GM18505 (cell line): ENCODE results near the gene RAB26.

ENCODE experiments used
- ATAC-seq: cut with Tn5 transposase; IDR thresholded peaks from one replicate; pipeline ENCODE4 v1.9.1; 2021; ENCODE audit not compliant: unreplicated experiment
- POLR2A ChIP-seq: IDR thresholded peaks from 4 replicates; pipeline ENCODE4 v1.6.1; 2011; ENCODE audit warnings: borderline replicate concordance; ENCODE audit not compliant: insufficient read depth, insufficient read length; ENCODE audit errors: extremely low read depth

RAB26 gene

GRCh38 chr16:2163211-2163881, 14.9 kb downstream of the RAB26 start:
- no peak for ATAC-seq
- TF ChIP-seq POLR2A: no peak

- ATAC-seq: no peak
- no peak for TF ChIP-seq POLR2A
Observed at GRCh38 chr16:2165861-2166260, 17.4 kb downstream of the RAB26 start.

GRCh38 chr16:2166263-2167067, 18.0 kb downstream of the RAB26 start:
- no peak for ATAC-seq
- no peak for TF ChIP-seq POLR2A

- no peak for ATAC-seq
- no peak for TF ChIP-seq POLR2A
Observed at GRCh38 chr16:2167068-2167638, 18.7 kb downstream of the RAB26 start.

- no peak for TF ChIP-seq POLR2A
- ATAC-seq: no peak
Observed at GRCh38 chr16:2170080-2170479, 21.7 kb downstream of the RAB26 start.

GRCh38 chr16:2170587-2171435, 22.4 kb downstream of the RAB26 start:
- no peak for TF ChIP-seq POLR2A
- no peak for ATAC-seq

- ATAC-seq: no peak
Observed at GRCh38 chr16:2171601-2172178, 23.3 kb downstream of the RAB26 start.

GRCh38 chr16:2172688-2173335, 24.4 kb downstream of the RAB26 start:
- ATAC-seq: no peak
- no peak for TF ChIP-seq POLR2A

More at GRCh38 chr16:2171601-2172178, 23.3 kb downstream of the RAB26 start:
- no peak for TF ChIP-seq POLR2A

- ATAC-seq: no peak
- TF ChIP-seq POLR2A: no peak
Observed at GRCh38 chr16:2173366-2173765, 24.9 kb downstream of the RAB26 start.

- ATAC-seq: no peak
- no peak for TF ChIP-seq POLR2A
Observed at GRCh38 chr16:2173916-2174315, 25.5 kb downstream of the RAB26 start.

- no peak for TF ChIP-seq POLR2A
- ATAC-seq: no peak
Observed at GRCh38 chr16:2174396-2175131, 26.1 kb downstream of the RAB26 start.

- no peak for TF ChIP-seq POLR2A
- ATAC-seq: no peak
Observed at GRCh38 chr16:2175454-2175853, 27.0 kb downstream of the RAB26 start.
